GM23338 (cell line): ENCODE measurements around the gene GRK3. TPM values are rescaled to one million over a fixed set of nuclear protein-coding genes. Genes with fewer than 3 reads are reported as not detected.

Experiments
- ATAC-seq: fragments of 200-7000 bp; cut with Tn5 transposase; 3 replicates; pipeline ENCODE4 v1.9.1; 2020
- DNase-seq: peaks from one replicate; pipeline ENCODE4 v3.0.0-alpha.2; 2015; ENCODE audit warnings: low spot score
- H2AFZ ChIP-seq: fragments of 200-600 bp; sonication (generic); 2 replicates; pipeline ENCODE4 v1.8.0; 2016; ENCODE audit warnings: antibody characterized with exemption, mild to moderate bottlenecking, moderate library complexity
- H3F3A ChIP-seq: fragments of 200-600 bp; sonication (generic); replicated peaks from 2 replicates; pipeline ENCODE4 v1.8.0; 2017; ENCODE audit warnings: antibody characterized with exemption, mixed run types, low read depth
- H3K27ac ChIP-seq: fragments of 200-600 bp; sonication (generic); 2 replicates; pipeline ENCODE4 v1.6.1; 2016; ENCODE audit warnings: low read depth
- H3K27me3 ChIP-seq: fragments of 200-600 bp; sonication (generic); 2 replicates; pipeline ENCODE4 v1.8.0; 2016; ENCODE audit warnings: mild to moderate bottlenecking, mixed run types, moderate library complexity; ENCODE audit not compliant: insufficient read depth
- H3K36me3 ChIP-seq: fragments of 200-600 bp; sonication (generic); 2 replicates; pipeline ENCODE4 v1.8.0; 2016; ENCODE audit warnings: mild to moderate bottlenecking; ENCODE audit not compliant: insufficient read depth
- H3K4me1 ChIP-seq: fragments of 200-600 bp; sonication (generic); 2 replicates; pipeline ENCODE4 v1.8.0; 2016; ENCODE audit warnings: mild to moderate bottlenecking, moderate library complexity; ENCODE audit not compliant: insufficient read depth
- H3K4me2 ChIP-seq: fragments of 200-600 bp; sonication (generic); 2 replicates; pipeline ENCODE4 v1.7.1; 2017; ENCODE audit warnings: mixed run types
- H3K4me3 ChIP-seq: fragments of 200-600 bp; sonication (generic); 2 replicates; pipeline ENCODE4 v1.6.1; 2016; ENCODE audit warnings: mixed run types
- H3K79me2 ChIP-seq: fragments of 200-600 bp; sonication (generic); replicated peaks from 2 replicates; pipeline ENCODE4 v1.8.0; 2017; ENCODE audit warnings: mild to moderate bottlenecking; ENCODE audit not compliant: insufficient read depth
- H3K9me2 ChIP-seq: fragments of 200-600 bp; sonication (generic); 2 replicates; pipeline ENCODE4 v1.8.0; 2017; ENCODE audit not compliant: insufficient read depth
- H4K20me1 ChIP-seq: fragments of 200-600 bp; sonication (generic); replicated peaks from 2 replicates; pipeline ENCODE4 v1.8.0; 2017; ENCODE audit warnings: mild to moderate bottlenecking; ENCODE audit not compliant: insufficient read depth
- H3K27ac Mint-ChIP-seq: 2 replicates; pipeline ENCODE4 v1.8.0; 2020; ENCODE audit warnings: inconsistent platforms, mild to moderate bottlenecking, moderate library complexity, mixed read lengths
- H3K27me3 Mint-ChIP-seq: 3 replicates; pipeline ENCODE4 v1.8.0; 2022; ENCODE audit warnings: low read depth, mild to moderate bottlenecking, moderate library complexity, mixed read lengths, inconsistent platforms; ENCODE audit not compliant: insufficient read depth, poor library complexity
- H3K36me3 Mint-ChIP-seq: 3 replicates; pipeline ENCODE4 v1.8.0; 2021; ENCODE audit warnings: low read depth, mild to moderate bottlenecking, inconsistent platforms, moderate library complexity, mixed read lengths
- H3K4me1 Mint-ChIP-seq: 3 replicates; pipeline ENCODE4 v1.8.0; 2020; ENCODE audit warnings: mild to moderate bottlenecking, inconsistent platforms, mixed read lengths
- H3K4me3 Mint-ChIP-seq: 3 replicates; pipeline ENCODE4 v1.8.0; 2021; ENCODE audit warnings: moderate library complexity, mild to moderate bottlenecking, inconsistent platforms, mixed read lengths
- H3K9me3 Mint-ChIP-seq: 3 replicates; pipeline ENCODE4 v1.8.0; 2020; ENCODE audit warnings: moderate library complexity, mild to moderate bottlenecking, inconsistent platforms, mixed read lengths
- CREB1 ChIP-seq: fragments of 250-450 bp; sonication (Bioruptor Pico); IDR thresholded peaks from 2 replicates; pipeline ENCODE4 v1.5.0; 2020; ENCODE audit warnings: low read depth, mild to moderate bottlenecking, moderate library complexity
- CTCF ChIP-seq, 2 experiments: fragments of 200-600 bp in 1 of 2; sonication (generic) in 1 of 2; conservative IDR thresholded peaks; 2 replicates each; pipeline versions ENCODE4 v1.5.1 to v1.6.1; 2016 to 2017; ENCODE audit warnings: antibody characterized with exemption in 2 of 2, low read depth in 2 of 2, mild to moderate bottlenecking in 2 of 2, moderate library complexity in 1 of 2
- EZH2 ChIP-seq: fragments of 200-600 bp; sonication (generic); IDR thresholded peaks from one replicate; pipeline ENCODE4 v1.8.0; 2017; ENCODE audit warnings: antibody characterized with exemption, mild to moderate bottlenecking, low read depth; ENCODE audit not compliant: unreplicated experiment
- EZH2phosphoT487 ChIP-seq: fragments of 200-600 bp; sonication (generic); IDR thresholded peaks from one replicate; pipeline ENCODE4 v1.8.1; 2018; ENCODE audit warnings: antibody characterized with exemption; ENCODE audit not compliant: unreplicated experiment
- JUNB ChIP-seq: IDR thresholded peaks from one replicate; pipeline ENCODE4 v1.6.1; 2016; ENCODE audit warnings: antibody characterized with exemption; ENCODE audit not compliant: unreplicated experiment
- NANOG ChIP-seq: IDR thresholded peaks from 2 replicates; pipeline ENCODE4 v1.6.1; 2016; ENCODE audit warnings: antibody characterized with exemption, borderline replicate concordance
- POLR2AphosphoS5 ChIP-seq: IDR thresholded peaks from 2 replicates; pipeline ENCODE4 v1.6.1; 2016; ENCODE audit warnings: antibody characterized with exemption, low read depth
- REST ChIP-seq: IDR thresholded peaks from one replicate; pipeline ENCODE4 v1.6.1; 2018; ENCODE audit warnings: antibody characterized with exemption; ENCODE audit not compliant: unreplicated experiment
- STAT1 ChIP-seq: IDR thresholded peaks from one replicate; pipeline ENCODE4 v1.6.1; 2016; ENCODE audit warnings: antibody characterized with exemption; ENCODE audit not compliant: unreplicated experiment
- ZNF114 ChIP-seq: fragments of 250-450 bp; sonication (Bioruptor Pico); IDR thresholded peaks from 2 replicates; pipeline ENCODE4 v1.5.0; 2020; ENCODE audit warnings: mild to moderate bottlenecking, moderate library complexity
- ZNF331 ChIP-seq: fragments of 250-450 bp; sonication (Bioruptor Pico); IDR thresholded peaks from 2 replicates; pipeline ENCODE4 v1.5.0; 2020; ENCODE audit warnings: low read depth, mild to moderate bottlenecking, moderate library complexity
- polyA plus RNA-seq: library from polyadenylated mRNA; unstranded; fragments of >200 nt; fragmentation: Nextera tagmentation; extraction: Ambion mirVana; gene quantifications from 2 replicates; pipeline ENCODE4 v1.2.1, GENCODE V29; 2016
- total RNA-seq: library from RNA; depleted of rRNA; stranded (reverse); fragments of >200 nt; shearing (Covaris generic); gene quantifications from 2 replicates; pipeline ENCODE4 v1.2.3, GENCODE V29; 2014
- TF ChIP-seq, protein P1 (sequence below): IDR thresholded peaks from 2 replicates; pipeline ENCODE4 v1.6.1; 2016; ENCODE audit warnings: antibody characterized with exemption

Gene GRK3
- total and polyA plus RNA-seq, 2 experiments from 2014 or later = 6.0 to 25.3 TPM

DNA sequence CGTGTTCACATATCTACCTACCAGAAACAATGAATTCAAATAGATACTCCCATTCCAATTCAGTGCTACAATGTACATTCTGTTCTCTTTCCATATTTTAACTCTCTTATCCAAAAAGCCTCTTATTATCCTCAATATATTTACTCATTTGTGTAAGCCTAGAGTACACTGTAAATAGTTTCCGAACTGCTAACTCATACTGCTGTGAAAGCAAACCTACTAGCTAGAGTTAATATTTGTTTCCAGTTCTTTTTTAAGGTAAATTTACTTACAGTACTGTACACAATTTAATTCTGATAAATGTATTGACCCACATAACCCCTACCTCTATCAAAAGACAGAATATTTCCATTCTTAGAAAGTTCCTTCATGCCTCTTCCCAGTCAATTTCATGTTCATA, 71.8 kb downstream of the GRK3 start (continued):
- TF ChIP-seq REST = no peak
- TF ChIP-seq STAT1 = no peak

- H2AFZ ChIP-seq = no peak overlapping the region
- H3K4me2 ChIP-seq = no peak overlapping the region
- no peak overlapping the region for H3K4me3 Mint-ChIP-seq
- no peaks in the 10 kb centered on the region for H3K27me3 ChIP-seq
- H3K4me1 Mint-ChIP-seq = peaks cover 8% of the 10 kb centered on the region
- H3K27ac Mint-ChIP-seq = no peak overlapping the region
- no peaks in the 10 kb centered on the region for H3F3A ChIP-seq
- H4K20me1 ChIP-seq = peaks cover 6% of the 10 kb centered on the region
- H3K79me2 ChIP-seq = peaks cover 55% of the 10 kb centered on the region
- H3K27ac ChIP-seq = no peak overlapping the region
- no peaks in the 10 kb centered on the region for H3K9me2 ChIP-seq
- peaks cover 7% of the 10 kb centered on the region for H3K36me3 ChIP-seq
- no peak for ATAC-seq
- H3K9me3 Mint-ChIP-seq = peaks cover 6% of the 10 kb centered on the region; the same call in 2 of the 3 replicates
- H3K4me3 ChIP-seq = no peak overlapping the region
- H3K4me1 ChIP-seq = peaks cover 14% of the 10 kb centered on the region
- H3K36me3 Mint-ChIP-seq = peaks cover 21% of the 10 kb centered on the region
- peaks cover 2% of the 10 kb centered on the region for H3K27me3 Mint-ChIP-seq
- no peak for DNase-seq
- TF ChIP-seq REST (no peak), EZH2phosphoT487 (no peak), JUNB (no peak), CREB1 (CRISPR knock-in tag) (no peak), ZNF331 (CRISPR knock-in tag) (no peak), EZH2 (no peak), CTCF (conservative IDR thresholded peaks at IDR 0.05; ENCODE audit: low read depth in 2 of 2) (no peak), POLR2AphosphoS5 (no peak), NANOG (no peak), STAT1 (no peak), ZNF114 (no peak)
- TF ChIP-seq, protein P1, sequence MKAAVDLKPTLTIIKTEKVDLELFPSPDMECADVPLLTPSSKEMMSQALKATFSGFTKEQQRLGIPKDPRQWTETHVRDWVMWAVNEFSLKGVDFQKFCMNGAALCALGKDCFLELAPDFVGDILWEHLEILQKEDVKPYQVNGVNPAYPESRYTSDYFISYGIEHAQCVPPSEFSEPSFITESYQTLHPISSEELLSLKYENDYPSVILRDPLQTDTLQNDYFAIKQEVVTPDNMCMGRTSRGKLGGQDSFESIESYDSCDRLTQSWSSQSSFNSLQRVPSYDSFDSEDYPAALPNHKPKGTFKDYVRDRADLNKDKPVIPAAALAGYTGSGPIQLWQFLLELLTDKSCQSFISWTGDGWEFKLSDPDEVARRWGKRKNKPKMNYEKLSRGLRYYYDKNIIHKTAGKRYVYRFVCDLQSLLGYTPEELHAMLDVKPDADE = no peak
Observed at GRCh38 chr22:25637032-25637431, 72.6 kb downstream of the GRK3 start.
